ENCODE data around the gene PROKR2. TPM values are rescaled to one million over a fixed set of nuclear protein-coding genes. Genes with fewer than 3 reads are reported as not detected.

Gene PROKR2
- total and polyA plus RNA-seq, 9 of the 15 experiments (the other 6 are each of a cell fraction or from before 2014, with no cell fraction given), result not detected

GRCh38 chr20:5356941-5357340, 40.2 kb upstream of the PROKR2 start:
- ATAC-seq, result no peak
- 0% methylated on average over 4 of the region's 4 CpGs for WGBS (ENCODE audit: insufficient coverage, low coverage, missing lambda C conversion rate)
- intact Hi-C loops (cut with micrococcal nuclease), result no loop called here

More at GRCh38 chr20:5356941-5357340, 40.2 kb upstream of the PROKR2 start:
- Histone ChIP-seq H2AFZ (ENCODE audit: low read depth, low read length) (no peak overlapping the region), H3K9me1 (ENCODE audit: control insufficient read depth, insufficient read depth, low read length) (no peaks in the 10 kb centered on the region), H4K20me1 (replicated peaks; ENCODE audit: control insufficient read depth, insufficient read depth, low read length) (no peaks in the 10 kb centered on the region), H3K36me3 (ENCODE audit: control insufficient read depth, insufficient read depth, low read length) (no peaks in the 10 kb centered on the region), H3K9ac (ENCODE audit: insufficient read depth in 1 of 2, low read depth in 2 of 2, low read length in 2 of 2) (no peak overlapping the region), H3K4me3 (no peak overlapping the region), H3K4me1 (replicated peaks in 1 of 2; ENCODE audit: control insufficient read depth in 2 of 2, insufficient read depth in 2 of 2, low read length in 2 of 2) (no peaks in the 10 kb centered on the region), H3K27me3 (ENCODE audit: control insufficient read depth in 2 of 2, insufficient read depth in 2 of 2, low read length in 2 of 2) (no peaks in the 10 kb centered on the region), H3K79me2 (ENCODE audit: control insufficient read depth, insufficient read depth, low read length) (no peaks in the 10 kb centered on the region), H3K4me2 (ENCODE audit: insufficient read depth, low read length) (no peak overlapping the region), H3K27ac (ENCODE audit: extremely low read depth, low read depth, low read length) (no peak overlapping the region), H3K9me3 (replicated peaks; ENCODE audit: control insufficient read depth, insufficient read depth, low read depth, low read length) (no peaks in the 10 kb centered on the region)
- in situ Hi-C loops (cut with MboI), result no loop called here
- CTCF ChIA-PET (ENCODE audit: low intra/inter-chr PET ratio), result no interaction called here
- TF ChIP-seq HMBOX1 (IDR thresholded peaks at IDR 0.05) (no peak), SREBF1 (IDR thresholded peaks at IDR 0.05; ENCODE audit: borderline replicate concordance, low read depth, low read length) (no peak), ZNF165 (CRISPR knock-in tag; IDR thresholded peaks at IDR 0.05; ENCODE audit: borderline replicate concordance) (no peak), E2F1 (CRISPR knock-in tag; IDR thresholded peaks at IDR 0.05) (no peak), SREBF2 (CRISPR knock-in tag; IDR thresholded peaks at IDR 0.05) (no peak), ZNF239 (CRISPR knock-in tag; IDR thresholded peaks at IDR 0.05) (no peak), KLF10 (CRISPR knock-in tag; IDR thresholded peaks at IDR 0.05) (no peak), PCBP1 (IDR thresholded peaks at IDR 0.05; ENCODE audit: low read depth, low read length, poor library complexity, severe bottlenecking) (no peak), NEUROD1 (IDR thresholded peaks at IDR 0.05; ENCODE audit: borderline replicate concordance, low read depth, low read length, partially characterized antibody) (no peak), HOXB6 (CRISPR knock-in tag; IDR thresholded peaks at IDR 0.05; ENCODE audit: borderline replicate concordance) (no peak), POLR3G (IDR thresholded peaks at IDR 0.05; ENCODE audit: extremely low read depth, insufficient read length, insufficient replicate concordance) (no peak), BRF1 (IDR thresholded peaks at IDR 0.05; ENCODE audit: borderline replicate concordance, extremely low read depth, insufficient read length) (no peak)
- TF ChIP-seq, protein P1, sequence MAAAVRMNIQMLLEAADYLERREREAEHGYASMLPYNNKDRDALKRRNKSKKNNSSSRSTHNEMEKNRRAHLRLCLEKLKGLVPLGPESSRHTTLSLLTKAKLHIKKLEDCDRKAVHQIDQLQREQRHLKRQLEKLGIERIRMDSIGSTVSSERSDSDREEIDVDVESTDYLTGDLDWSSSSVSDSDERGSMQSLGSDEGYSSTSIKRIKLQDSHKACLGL (CRISPR knock-in tag; IDR thresholded peaks at IDR 0.05; ENCODE audit: borderline replicate concordance, poor library complexity, severe bottlenecking), result no peak
- POLR2A ChIA-PET, result no interaction called here
- no TSS peak for BruUV-seq (replicated peaks)
- DNase-seq (ENCODE audit: extremely low read depth in 1 of 4, low spot score in 3 of 4) (no peak), FAIRE-seq (no peak)
